COLO668 (cell line): ENCODE results near the gene PRSS12.

ENCODE experiments used
- DNase-seq: peaks from one replicate; lab custom pipeline; 2025; ENCODE audit not compliant: unreplicated experiment; lab: John Stamatoyannopoulos, UW

The PRSS12 gene

DNA sequence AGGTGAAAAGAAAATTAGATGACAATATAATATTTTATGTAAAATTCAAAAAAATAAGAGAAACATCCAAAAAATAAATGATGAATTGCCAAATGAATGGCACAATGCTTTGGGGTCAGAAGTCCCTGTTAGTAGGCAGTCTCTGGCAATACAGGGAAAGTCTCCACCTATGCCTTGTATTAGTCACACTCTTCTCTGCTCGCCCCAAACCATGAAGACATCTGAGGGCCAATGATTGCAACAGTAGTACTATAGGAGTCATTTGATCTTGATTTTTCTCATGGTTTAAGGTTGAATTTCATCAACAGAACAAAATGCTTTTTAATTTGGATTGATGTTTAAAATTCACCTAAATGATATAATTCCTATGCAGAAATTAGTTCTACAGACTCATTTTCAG, 3.9 kb upstream of the PRSS12 start:
- no peak for DNase-seq

GRCh38 chr4:118356111-118356510, 3.3 kb upstream of the PRSS12 start:
- no peak for DNase-seq

DNA sequence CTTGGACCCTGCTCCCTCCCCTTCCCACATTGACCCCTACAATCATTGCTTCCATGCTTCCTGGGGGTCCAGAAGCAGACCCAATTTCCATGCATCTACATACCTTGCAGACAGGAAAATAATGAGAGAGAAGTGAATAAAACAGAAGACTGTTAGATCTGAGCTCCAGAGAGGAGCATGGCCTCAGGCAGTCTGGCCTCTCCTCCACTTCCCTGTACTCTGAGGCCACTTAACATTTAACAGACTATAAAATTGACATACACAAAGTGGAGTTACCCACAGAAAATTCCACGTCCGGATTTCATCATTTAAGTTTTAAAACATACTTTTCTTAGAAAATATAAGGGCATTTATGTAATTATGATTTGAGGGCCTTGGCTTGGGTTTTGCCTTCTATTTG, 2.1 kb upstream of the PRSS12 start:
- DNase-seq: no peak

- no peak for DNase-seq
These were observed 779 bp upstream of the PRSS12 start for GRCh38 chr4:118353534-118354030.

GRCh38 chr4:118351851-118352827, 664 bp downstream of the PRSS12 start:
- peak; percentile 74 for DNase-seq

GRCh38 chr4:118350961-118351360, 1.8 kb downstream of the PRSS12 start:
- DNase-seq: no peak

DNA sequence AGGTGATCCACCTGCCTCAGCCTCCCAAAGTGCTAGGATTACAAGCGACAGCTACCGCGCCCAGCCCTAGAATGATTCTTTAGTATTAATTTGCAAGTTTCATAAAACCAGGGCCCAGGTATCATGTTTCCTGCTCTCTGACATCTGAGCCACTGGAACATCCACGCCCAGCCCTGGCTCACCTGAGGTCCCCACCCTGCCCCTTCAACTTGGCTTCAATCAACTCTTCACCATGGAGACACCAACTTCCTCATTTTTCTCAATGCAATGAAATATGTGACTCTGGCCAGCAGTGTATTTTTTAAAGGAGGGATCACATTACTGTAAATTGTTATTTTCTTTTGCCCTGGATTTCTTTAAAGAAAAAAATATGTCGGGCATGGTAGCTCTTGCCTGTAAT, 3.9 kb downstream of the PRSS12 start:
- no peak for DNase-seq

DNA sequence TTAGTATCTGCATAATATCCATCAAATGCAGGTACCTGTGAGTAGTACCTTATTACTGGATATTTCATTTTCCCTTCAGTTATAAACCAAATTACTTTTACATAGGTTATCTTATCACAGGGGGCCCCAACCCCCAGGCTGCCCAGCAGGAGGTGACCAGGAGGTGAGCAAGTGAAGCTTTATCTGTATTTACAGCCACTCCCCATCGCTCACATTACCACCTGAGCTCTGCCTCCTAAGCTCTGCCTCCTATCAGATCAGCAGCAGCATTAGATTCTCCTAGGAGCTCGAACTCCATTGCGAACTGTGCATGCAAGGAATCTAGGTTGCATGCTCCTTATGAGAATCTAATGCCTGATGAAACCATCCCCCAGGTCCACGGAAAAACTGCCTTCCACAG, 6.3 kb downstream of the PRSS12 start:
- DNase-seq: no peak

DNA sequence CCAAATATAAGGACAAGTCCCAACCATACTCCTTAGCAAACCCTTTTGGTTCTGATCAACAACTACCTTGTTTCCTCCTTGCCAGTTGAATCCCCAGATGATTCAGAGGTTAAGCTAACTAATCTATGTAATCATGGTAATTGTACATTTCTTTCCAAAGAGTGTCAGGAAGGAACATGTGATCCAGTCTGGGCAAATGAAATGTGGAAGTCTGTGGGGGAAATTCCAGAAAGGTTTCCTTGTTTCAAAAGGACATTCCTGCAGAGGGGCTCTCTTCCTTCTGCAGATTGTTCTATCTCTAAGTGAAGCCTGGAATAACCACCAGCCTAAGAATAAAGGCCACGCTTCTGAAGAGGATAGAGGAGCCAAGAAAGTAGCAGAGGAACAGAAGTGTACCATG, 7.0 kb downstream of the PRSS12 start:
- no peak for DNase-seq

- no peak for DNase-seq
These were observed 8.0 kb downstream of the PRSS12 start for GRCh38 chr4:118344801-118345200.

- DNase-seq: no peak
These were observed 9.3 kb downstream of the PRSS12 start for GRCh38 chr4:118343501-118343900.

- no peak for DNase-seq
These were observed 12.7 kb downstream of the PRSS12 start for GRCh38 chr4:118340109-118340508.

- DNase-seq: no peak
These were observed 13.6 kb downstream of the PRSS12 start for GRCh38 chr4:118338981-118339765.

GRCh38 chr4:118338518-118338917, 14.3 kb downstream of the PRSS12 start:
- DNase-seq: no peak

DNA sequence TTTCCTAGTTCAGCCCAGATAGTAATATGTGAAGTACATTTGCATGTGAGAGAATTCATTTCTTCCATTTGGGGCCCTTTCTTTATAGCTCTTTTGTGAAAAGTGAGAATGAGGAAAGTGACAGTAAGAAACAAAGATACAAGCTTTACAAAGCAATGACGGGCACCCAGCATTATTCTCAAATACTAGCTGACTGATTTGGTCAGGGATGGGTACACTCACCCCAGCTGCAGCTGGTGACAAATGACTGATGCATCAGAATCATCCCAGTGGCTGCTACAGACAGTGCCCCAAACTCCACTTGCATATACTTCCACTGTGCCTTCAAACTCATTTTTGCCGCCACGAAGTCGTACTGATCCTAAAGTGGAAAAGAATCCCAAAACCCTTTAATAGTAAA, 14.8 kb downstream of the PRSS12 start:
- DNase-seq: no peak

- no peak for DNase-seq
These were observed 17.0 kb downstream of the PRSS12 start for GRCh38 chr4:118335774-118336173.

GRCh38 chr4:118335324-118335723, 17.5 kb downstream of the PRSS12 start:
- DNase-seq: no peak

DNA sequence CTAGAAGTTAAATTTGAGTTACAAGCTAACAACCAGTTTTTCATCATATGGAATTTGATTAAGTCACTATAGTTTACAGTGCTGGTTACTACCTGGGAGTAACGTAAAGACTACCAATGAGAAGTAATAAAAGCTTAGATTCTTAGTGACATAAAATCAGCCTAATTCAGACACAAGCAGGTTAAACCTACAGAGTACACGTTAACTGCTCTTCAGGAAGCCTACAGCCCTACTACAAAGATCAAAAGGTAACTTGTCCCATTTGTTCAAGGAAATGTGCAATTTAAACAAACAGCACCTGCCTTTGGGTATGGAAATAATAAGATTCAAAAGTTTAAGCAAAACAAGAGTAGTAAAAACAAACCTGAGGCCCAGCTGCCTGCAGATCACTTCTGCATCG, 21.5 kb downstream of the PRSS12 start:
- no peak for DNase-seq

GRCh38 chr4:118329849-118330248, 23.0 kb downstream of the PRSS12 start:
- no peak for DNase-seq

- no peak for DNase-seq
These were observed 25.1 kb downstream of the PRSS12 start for GRCh38 chr4:118327554-118328241.

DNA sequence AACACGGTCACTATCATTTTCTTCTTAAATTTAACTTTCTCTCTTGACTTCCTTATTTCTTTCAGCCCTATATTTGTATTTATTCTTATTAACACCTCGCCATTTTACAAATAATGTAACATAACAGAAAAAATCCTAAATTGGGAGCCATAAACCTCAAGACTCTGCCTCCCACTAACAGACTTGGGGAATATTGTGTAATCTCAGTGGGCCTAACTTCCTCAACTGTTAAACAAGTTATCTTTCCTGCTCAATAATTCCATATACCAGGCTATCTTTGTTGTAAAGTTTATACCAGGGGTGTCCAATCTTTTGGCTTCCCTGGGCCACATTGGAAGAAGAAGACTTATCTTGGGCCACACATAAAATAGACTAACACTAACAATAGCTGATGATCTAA, 26.2 kb downstream of the PRSS12 start:
- no peak for DNase-seq
